Head of caudate nucleus (tissue), 42 donors: ENCODE data around the gene NDUFA7.
"Not testable (repeated sequence)": the region's sequence is repeated elsewhere in the genome, so short reads cannot be mapped to it uniquely, and the experiment has no call there.

ENCODE experiments used
- DNase-seq, 42 donors: peaks; one replicate each; pipeline versions ENCODE4 v3.0.0 to v3.0.0-alpha.2; 2020 to 2021; ENCODE audit warnings: mixed read lengths in 7 of 42
- intact Hi-C: fragments of 100-400 bp; cut with DNase I; formaldehyde crosslinking; loops from one replicate; pipeline ENCODE4 v1.15.0; 2022

NDUFA7 gene

DNA sequence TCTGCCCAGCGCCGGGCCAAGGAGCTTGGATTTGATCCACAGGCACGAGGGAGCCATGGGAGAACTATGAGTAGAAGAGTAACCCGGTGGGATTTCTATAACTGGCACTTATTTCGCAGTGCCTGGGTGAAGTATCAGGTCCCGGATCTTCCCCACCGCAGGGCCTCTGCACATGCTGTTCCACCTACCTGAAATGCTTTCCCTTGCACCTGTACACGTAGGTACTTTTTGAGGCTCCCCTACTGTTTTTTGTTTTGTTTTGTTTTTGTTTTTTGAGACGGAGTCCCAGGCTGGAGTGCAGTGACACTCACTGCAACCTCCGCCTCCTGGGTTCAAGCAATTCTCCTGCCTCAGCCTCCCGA is 22.3 kb upstream of the NDUFA7 start:
- DNase-seq, result no peak
- intact Hi-C loops, result no loop called here

DNA sequence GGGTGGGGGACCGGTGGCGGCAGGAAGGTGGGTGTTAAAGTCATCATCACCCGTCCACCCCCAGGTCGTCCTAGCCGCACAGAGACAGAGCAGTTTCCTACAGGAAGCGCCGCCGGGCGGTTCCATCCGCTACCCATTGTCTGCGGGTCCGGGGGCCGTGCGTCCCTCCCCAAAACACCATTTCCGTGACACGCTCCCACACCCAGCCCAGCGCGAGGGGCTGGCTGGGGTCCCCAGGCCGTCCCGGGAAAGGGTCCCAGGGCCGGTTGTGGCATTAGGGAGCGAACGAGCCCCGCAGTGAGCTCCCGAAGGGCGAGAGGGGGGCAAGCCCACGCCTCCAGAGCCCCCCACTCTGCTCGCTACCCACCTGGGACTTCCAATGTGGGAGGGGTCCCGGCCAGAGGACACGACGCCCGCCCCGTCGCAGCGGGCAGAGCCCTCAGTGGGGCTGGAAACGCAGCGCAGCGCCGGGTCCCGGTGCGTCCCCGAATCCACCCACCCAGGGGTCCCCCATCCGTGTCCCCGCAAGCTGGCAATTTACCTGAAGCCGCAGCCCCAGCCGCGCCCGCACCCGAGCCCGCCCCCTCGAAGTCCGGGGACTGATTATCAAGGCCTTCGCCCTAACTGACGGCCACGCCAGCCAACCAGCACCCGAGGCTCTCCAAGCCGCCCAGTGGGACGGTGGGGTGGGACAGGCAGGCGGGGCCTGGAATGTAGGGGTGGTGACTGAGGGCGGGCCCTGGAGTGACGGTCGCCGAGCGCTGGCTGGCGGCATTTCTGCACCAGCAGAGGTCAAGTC is 21.7 kb upstream of the NDUFA7 start, which contains the start of gene KANK3:
Gene KANK3 (minus strand): TSS at position 579 of the 799 bp plus-strand sequence. CDS start 5,434 bp downstream, outside the sequence.
- peak; percentile 74 to 94 (median 88) for DNase-seq
- intact Hi-C loops, result no loop called here

DNA sequence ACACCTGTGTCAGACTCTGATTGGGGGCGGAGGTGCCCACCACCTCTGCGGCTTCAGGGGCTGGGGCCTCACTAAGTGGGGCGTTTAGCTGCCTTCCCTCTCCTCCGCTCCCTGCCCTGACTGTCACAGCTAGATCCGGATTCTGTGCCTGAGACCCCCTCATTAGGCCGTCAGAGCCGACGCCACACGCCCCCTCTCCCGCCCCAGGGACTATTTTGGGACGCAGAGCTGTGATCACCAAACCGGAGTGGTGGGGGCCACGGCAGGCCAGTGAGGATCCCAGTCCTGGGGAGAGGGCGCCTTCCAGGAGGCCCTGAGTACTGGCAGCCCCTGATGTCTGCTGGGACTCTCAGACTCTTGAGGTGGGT is 21.1 kb upstream of the NDUFA7 start:
- intact Hi-C loops, result no loop called here
- DNase-seq, result no peak

DNA sequence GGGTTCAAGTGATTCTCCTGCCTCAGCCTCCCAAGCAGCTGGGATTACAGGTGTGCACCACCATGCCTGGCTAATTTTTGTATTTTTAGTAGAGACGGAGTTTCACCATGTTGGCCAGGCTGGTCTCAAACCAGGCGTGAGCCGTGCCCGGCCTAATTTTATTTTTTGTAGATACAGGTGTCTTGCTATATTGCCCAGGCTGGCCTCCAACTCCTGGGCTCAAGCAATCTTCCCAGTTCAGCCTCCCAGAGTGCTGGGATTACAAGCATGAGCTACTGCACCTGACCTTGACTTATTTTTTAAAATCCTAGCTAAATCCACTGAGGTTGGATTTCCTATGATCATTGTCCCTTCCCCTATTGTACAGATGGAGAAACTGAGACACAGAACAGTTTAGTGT is 20.3 kb upstream of the NDUFA7 start:
- intact Hi-C loops, result not testable (repeated sequence)

DNA sequence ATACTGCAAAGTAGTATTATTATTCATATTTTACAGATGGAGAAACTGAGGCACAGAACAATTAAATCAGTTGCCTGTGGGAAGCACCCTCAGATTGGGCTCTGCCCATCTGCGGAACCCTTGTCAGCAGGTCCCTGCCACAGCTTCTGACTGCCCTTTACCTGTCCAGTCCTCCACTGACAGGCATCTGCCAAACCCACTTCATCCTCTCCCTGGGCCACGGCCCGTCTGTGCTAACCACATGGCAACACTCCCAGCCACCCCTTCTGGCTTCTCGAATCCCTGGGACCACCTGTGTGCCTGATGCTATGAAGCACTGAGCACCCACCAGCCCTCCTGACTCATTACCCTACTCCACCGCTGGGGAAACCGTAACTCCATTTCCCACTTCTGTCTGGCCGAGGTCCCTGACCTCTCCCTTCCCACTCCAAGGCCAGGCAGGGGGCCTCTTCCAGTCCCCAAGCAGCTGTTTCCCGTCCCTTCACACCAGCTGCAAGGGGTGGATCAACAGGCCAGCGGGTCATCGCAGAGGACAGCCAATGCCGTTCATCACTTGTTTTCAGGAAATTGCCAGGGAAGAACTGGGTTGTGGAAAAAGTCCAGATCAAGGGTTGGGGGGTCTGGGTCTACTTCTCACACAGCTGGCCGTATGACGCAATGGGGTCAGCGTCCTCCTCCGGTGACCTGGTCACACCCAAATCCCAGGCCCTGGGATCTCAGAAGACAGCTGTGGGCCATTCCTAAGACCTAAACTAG is 19.3 kb upstream of the NDUFA7 start:
- no peak for DNase-seq
- intact Hi-C loops, result no loop called here

More for the DNA sequence above, 20.3 kb upstream of the NDUFA7 start:
- not testable (repeated sequence) for DNase-seq

DNA sequence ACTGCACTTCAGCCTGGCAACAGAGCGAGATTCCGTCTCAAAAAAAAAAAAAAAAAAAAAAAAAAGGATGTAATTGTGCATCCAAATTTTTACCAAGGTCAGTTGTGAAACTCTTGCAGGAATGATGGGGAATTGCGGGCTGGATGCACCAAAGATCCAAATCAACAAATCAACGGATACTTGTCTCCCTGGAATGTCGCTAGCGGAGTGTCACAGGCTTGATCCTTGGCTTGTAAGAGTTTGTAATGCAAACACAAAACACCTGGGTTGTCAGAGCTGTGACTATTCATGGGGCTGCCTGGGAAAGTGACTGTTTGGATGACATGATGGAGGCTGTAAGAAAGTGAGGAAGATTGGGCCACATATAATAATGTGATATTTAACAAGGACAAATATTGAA is 17.7 kb upstream of the NDUFA7 start:
- intact Hi-C loops, result no loop called here
- no peak for DNase-seq

DNA sequence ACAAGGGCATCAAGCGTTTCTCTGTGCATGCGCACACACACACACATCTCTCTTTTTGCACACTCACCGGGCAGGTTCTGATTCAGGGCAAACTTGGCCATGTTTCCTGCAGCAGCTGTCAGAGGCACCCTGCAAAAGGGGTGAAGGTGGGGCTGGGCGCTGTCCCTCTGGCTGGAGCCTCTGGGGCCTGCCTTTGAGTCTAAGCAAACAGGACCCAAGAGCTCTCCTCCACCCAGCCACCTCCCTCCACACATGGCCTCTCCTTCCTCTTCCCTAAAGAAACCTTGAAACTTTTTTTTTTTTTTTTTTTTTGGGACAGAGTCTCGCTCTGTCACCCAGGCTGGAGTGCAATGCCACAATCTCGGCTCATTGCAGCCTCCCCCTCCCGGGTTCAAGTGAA is 16.6 kb upstream of the NDUFA7 start:
- intact Hi-C loops, result no loop called here
- DNase-seq, result no peak

DNA sequence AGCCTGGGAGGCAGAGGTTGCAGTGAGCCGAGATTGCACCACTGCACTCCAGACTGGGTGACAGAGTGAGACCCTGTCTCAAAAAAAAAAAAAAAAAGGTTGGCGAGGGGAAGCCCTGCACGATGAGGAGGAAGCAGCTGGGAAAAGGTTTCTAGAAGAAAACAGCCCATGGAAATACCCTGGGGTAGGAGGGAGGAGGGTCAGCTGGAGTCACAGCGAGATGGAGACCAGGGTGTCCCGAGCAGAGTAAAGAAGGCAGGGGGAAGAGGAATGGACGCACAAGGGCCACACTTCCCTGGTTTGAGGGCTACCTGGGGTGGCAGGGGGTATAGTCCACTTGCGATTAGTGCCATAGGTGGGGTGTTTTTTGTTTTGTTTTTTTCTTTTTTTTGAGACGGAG is 15.5 kb upstream of the NDUFA7 start:
- DNase-seq, result no peak
- intact Hi-C loops, result no loop called here

DNA sequence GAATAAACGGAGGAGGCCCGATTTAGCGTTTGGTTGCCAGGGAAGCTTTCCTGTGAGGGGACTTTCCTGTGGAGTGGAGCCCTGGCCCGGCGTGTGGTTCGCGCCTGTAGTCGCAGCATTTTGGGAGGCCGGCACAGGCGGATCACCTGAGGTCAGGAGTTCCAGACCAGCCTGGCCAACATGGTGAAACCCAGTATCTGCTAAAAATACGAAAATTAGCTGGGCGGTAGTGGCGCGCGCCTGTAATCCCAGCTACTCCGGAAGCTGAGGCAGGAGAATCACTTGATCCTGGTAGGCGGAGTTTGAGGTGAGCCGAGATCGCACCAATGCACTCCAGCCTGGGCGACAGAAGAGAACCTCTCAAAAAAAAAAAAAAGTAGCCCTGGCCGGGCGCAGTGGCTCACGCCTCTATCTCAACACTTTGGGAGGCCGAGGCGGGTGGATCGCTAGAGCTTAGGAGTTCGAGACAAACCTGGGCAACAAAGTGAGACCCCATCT is 14.9 kb upstream of the NDUFA7 start:
- DNase-seq, result no peak
- intact Hi-C loops, result no loop called here

DNA sequence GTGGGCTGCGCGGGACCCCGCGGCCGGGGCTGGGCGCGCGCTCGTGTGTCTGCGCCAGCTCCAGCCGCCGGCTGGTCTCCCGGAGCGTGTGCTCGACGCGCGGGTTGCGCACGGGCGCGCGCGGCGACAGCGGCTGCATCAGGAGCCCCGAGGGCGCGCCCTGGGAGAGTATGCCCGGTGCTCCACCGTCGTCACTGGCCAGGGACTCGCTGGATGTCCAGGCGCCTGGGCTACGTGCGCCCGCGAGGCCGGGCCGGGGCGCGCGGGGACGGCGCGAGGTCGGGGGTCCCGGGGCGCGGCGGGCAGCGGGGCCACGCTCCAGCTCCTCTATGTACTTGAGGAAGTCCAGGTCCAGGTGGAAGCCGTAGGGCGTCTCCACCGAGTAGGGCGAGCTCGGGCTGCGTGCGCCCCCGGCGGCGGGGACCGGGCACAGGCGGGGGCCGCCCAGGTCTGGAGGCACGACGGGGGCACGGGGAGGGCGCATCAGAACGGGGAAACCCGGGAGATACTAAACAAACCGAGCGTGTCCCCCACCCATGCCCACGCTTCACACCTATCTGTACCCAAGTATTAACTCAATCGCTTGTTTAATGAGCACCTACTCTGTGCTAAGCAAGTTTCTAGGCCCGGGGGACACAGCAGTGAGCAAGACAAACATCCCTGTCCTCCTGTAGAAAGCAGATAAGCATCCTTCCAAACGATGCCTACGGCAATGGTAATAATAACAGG is 14.3 kb upstream of the NDUFA7 start:
- intact Hi-C loops, result no loop called here

DNA sequence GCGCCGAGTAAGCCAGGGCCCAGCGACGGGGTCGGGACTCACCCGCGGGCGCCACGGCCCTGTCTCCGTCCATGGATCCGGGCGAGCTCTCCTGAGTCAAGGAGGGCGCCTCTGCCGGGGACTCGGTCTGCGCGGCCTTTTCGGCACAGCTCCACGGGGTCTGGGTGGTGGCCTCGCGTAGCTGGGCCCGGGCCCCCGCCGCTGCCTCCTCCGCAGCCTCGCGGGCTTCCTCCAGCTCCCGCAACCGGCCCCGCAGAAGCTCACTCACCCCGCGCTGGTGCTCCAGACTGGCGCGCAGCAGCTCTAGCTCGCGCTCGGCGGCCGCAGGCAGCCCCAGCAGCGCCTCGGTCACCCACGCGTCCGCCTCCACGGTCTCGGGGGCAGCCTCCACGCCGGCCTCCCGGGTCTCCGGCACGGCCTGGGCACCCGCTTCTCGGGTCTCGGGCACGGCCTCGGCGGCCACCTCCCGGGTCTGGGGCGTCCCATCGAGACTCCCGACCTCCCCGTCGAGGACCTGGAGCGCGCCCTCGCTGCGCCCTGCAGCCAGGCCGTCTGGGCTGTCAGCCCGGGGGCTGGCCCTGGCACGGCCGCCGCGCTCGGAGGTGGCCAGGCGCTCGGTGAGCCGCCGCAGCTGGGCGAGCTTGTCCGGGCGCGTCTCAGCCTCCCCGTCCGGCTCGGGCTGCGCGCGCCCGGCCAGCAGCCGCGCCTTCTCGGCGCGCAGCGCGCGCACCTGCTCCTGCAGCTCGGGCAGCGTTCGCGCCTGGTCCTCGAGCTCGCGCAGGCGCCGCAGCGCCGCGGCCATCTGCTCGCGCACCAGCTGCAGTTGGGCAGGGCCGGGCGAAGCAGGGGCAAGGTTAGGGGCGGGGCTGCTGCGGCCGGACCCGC is 13.5 kb upstream of the NDUFA7 start:
- intact Hi-C loops, result no loop called here
- DNase-seq, result peak in 13 of 42 donors; percentile 17 to 50 (median 29)

More for the DNA sequence above, 14.3 kb upstream of the NDUFA7 start:
- no peak for DNase-seq

DNA sequence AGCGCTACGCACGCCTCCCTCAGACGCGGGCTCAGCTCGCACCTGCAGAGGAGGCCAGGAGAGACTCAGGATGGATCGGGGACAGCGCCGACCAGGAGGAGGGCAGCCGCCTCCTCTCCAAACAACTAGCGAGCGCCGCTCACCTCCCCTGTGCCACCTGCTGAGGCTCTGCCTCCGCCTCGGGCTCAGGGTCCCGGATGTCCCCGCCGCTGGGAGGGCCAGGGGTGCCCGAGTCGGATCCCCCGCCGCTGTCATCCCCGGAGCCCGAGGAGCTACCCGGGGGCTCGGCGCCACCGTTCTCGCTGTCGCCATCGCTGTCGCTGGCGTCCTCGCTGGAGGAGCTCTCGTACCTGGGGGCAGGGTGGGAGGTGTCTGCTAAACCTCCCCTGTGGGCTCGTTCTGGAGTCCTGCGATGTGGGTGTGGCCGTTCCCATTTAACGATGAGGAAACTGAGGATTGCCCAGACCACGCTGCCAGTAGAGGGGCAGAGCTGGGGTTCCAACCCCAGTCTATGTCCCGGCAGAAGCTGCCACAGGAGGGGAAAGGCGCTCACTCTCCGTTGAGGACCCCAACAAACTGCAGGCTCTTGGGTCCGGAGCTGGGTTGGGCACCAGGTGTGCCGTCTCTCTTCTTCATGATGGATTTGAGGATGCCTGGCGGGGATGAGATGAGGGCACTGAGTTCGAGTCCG is 12.7 kb upstream of the NDUFA7 start:
- intact Hi-C loops, result no loop called here
- DNase-seq, result no peak

DNA sequence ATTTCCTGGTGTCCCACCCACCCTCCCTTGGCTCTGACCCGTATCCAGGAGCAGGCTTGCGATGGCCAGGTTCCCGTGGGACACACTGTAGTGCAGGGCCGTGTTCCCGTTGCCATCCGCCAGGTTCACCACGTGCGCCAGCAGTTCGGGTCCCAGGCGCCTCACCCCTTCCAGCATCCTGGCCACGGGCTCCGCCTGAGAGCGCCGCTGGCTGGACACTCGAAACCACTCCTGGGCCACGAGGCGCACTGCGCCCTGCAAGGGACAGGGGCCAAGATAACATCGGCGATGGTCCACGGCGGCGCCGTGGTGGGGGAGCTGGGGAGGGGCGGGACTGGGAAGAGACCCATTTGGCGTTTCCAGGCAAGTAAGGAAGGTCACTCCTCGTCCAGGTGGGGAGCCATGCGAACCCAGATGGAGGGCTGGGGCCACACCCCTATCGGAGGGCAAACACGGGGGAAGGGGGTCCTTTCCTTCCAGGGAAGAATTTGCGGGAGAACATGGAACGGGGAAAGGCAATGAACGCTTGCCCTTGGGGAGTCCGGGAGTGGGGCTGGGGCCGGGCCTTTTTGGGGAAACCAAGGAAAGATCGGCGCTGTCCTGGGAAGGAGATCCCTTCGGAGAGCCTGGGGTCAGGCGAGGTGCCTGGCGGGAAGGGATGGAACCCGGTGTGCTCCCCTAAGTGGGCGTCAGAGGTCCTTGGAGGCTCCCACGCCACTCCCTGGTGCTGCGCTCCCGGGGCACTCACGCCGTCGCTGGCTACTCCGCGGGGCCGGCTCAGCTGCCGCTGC is 12.0 kb upstream of the NDUFA7 start:
- intact Hi-C loops, result no loop called here
- no peak for DNase-seq

DNA sequence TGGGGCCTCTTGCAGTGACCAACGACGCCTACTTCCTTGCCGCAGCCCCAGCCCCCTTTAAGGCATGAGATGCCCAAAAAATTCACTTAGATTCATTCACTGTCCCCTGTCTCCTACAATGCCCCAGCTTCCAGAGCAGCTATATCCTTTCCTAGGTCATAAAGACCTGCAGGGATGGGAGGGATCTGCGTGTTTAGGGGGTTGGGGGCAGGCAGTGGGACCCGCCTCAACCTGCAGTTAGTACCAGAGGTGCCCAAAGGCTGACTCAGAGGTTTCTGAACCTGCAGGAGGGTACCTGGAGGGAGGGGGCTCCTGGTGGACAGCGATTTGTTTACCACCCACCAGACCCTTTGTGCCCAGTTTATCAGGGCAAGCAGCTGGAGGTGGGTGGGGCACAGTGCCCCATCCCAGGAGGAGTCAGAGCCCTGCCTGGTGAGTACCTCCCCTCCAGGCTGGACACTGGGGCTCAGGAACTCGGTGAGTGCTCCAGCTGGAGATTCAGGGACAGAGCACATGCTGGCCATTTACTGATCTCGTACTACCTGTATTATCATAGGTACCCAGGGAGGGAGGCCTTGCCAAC is 10.2 kb upstream of the NDUFA7 start:
- intact Hi-C loops, result no loop called here

DNA sequence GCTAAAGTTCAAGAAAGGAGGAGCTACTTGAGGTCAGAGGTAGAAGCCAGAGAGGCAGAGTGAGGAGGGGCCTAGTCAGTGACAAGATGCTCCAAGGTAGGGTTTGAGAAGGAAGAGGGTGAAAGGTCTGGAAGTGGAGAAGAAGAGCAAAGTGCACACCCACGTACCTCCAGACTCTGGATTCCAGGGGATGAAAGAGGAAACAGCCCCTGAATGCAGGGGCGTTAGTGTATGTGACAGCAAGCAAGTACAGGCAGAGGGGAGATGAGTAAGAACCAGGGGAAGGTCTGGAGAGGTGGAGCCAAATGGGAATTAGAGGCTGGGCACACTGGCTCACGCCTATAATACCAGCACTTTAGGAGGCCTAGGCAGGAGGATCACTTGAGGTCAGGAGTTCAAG is 8.8 kb upstream of the NDUFA7 start:
- no peak for DNase-seq
- intact Hi-C loops, result no loop called here

More for the DNA sequence above, 10.2 kb upstream of the NDUFA7 start:
- no peak for DNase-seq

DNA sequence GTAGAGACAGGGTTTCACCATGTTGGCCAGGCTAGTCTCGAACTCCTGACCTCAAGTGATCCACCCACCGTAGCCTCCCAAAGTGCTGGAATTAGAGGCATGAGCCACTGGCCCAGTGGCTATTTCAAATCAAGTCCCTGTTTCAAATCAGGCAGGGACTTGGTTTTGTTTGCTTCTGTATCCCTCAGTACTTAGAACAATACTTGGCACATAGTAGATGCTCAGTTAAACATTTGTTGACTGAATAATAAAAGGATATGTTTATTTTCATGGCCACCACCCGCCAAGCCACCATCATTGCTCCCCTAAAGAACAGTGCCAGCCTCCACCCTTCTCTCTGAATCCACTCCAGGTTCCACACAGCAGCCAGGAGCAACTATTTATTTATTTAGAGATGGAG is 4.3 kb upstream of the NDUFA7 start:
- no peak for DNase-seq
- intact Hi-C loops, result no loop called here
